NCI-H510A (cell line): Measurements from ENCODE around the gene SNX10.

Source experiments
- DNase-seq: peaks from one replicate; lab custom pipeline; 2025; lab: John Stamatoyannopoulos, UW

SNX10 gene

GRCh38 chr7:26404189-26404996, 112.7 kb downstream of the SNX10 start:
- DNase-seq = no peak

DNA sequence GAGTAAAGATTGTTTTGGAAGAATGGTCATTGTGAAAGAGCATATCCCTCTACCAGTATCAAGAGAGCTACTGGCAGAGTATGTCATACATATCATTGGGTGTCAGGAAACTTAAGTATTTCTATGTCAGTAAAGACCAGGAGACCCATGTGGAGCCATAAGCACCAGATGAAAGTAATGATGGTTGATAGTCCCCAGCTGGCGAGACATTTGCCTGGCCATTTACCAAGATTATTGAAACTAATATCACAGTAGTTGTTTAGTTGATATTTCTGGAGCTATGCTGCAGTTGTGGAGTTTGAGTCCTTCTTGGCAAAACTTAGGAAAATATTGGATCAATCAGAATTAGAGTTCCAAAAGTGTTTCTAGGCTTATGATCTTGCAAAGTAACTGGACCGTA, 114.8 kb downstream of the SNX10 start:
- DNase-seq = no peak

DNA sequence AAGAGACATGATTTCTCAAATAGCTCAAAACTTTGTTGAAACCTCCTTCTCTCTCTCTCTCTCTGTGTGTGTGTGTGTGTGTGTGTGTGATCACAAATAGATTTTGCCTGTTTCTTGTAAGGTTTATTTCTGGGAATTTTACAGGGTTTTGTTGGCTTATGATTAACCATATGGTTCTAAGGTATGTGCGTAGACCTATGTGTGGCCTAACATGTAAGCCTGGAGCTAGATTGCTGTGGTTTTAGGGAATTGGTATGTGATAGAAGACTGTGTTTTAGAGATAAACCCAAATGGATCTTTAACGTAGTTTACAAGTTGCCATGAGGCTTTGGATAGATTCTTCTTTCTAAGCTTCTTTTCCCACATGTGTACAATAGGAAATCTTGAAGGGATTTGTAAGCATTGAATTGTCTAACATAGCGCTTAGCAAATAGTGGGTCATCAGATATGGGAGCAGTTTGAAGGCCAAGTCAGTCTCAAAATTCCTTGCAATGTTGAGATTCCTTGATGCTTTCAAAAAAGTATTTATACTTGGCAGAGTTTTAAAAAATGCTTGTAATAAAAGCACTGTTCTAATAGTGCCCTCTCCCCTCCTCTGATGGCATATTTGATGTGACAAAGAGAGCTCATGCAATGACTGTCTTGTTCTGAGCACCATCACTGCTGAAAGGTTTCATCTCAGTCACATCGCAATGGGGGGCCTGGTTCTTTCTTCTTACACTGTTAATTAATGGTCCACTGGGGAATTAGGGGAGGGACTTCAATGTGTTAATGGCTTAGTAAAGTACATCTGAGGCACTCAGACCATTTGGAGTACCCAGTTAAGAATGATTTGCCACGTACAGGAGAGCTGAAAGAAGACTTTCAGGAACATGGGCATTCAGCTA, 118.2 kb downstream of the SNX10 start:
- DNase-seq = no peak

DNA sequence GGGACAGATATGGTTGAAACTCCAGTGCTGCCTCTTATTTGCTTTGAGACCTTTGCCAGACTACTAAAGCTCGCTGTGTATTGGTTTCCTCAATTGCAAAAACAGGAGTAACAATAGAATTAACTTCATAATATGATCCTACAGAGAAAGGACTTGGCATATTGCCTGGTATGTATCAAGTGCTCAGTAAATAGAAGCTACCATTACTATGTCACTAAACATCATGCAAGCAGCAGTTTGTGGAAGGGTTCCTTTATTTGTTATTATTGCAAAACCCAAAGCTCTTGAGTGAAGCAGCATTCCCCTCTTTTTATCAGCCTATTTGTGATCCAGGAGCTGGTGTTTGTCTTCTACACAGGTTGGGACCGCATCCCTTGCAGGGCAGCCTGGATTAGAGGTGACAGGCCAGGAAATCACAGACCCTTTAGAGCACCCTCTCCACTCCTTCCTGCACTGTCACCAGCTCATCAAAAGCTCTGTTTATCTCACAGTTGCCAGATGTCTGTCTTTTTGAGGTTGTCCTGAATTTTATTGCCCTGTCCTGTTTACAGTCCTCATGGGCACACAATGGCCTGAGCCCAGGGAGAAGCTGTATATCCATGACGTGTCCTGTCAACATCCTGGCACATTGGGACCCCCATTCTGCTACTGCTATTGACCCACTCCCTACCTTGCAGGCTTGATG, 121.5 kb downstream of the SNX10 start:
- peak; percentile 94 for DNase-seq

DNA sequence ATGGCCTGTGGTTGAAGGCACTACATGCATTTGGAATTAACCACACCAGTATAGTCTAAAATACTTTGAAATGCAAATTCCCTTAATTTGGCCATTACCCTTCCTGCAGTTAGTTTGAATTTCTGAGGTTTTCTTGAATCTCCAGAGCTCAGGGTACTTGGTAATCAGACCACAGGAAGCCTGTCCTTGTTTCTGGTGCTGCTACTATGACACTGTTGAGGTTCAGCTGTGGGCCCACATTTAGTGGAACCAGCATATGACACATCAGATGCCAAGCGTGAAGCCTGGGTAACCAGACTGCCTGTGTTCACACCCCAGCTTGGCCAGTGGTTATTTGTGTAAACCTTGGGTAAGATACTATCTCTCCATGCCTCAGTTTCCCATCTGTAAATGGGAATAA, 124.3 kb downstream of the SNX10 start:
- DNase-seq = no peak

- DNase-seq = no peak
Measured at GRCh38 chr7:26417911-26418413, 126.3 kb downstream of the SNX10 start.

- DNase-seq = peak; percentile 30
Measured at GRCh38 chr7:26419198-26419597, 127.5 kb downstream of the SNX10 start.

- DNase-seq = no peak
Measured at GRCh38 chr7:26420422-26421019, 128.9 kb downstream of the SNX10 start.

GRCh38 chr7:26422761-26423160, 131.1 kb downstream of the SNX10 start:
- no peak for DNase-seq

DNA sequence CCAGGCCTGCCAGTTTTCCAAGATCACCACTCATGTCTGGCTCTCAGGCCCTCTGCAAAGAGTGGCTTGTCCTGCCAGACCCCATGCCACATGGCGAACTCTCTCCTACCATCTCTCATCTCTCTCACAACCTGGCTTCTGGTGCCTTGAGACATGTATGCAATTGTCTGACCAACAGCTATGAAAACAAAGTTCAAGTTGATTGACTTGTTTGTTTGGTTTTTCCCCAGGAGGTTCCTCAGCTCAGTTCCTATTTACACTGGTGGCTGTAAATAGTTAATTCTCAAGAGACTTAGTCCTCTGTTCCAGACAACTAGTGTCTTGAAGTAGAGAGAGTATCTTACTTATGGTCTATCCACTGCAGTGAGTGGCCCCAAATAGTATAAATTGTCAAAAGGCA, 131.8 kb downstream of the SNX10 start:
- DNase-seq = no peak
